ENCODE data around the gene DGKQ.

- TF ChIP-seq CTCF (IDR thresholded peaks at IDR 0.05; ENCODE audit: extremely low read depth in 1 of 2, insufficient read depth in 1 of 2, low read depth in 1 of 2, low read length in 2 of 2) (no peak), EZH2 (IDR thresholded peaks at IDR 0.05; ENCODE audit: borderline replicate concordance, low read depth, low read length, severe bottlenecking) (no peak), MAX (IDR thresholded peaks at IDR 0.05; ENCODE audit: insufficient read depth, insufficient read length) (no peak), POLR2A (IDR thresholded peaks at IDR 0.05; ENCODE audit: low read depth, low read length) (no peak), POLR2AphosphoS5 (IDR thresholded peaks at IDR 0.05; ENCODE audit: insufficient read depth, low read depth, low read length) (no peak), JUN (IDR thresholded peaks at IDR 0.05; ENCODE audit: borderline replicate concordance, insufficient read depth, insufficient read length, low read depth) (no peak), FOS (IDR thresholded peaks at IDR 0.05; ENCODE audit: borderline replicate concordance, insufficient read depth, low read length) (no peak), GATA2 (IDR thresholded peaks at IDR 0.05; ENCODE audit: insufficient read depth, insufficient read length, low read depth, low read length) (no peak), MYC (IDR thresholded peaks at IDR 0.05; ENCODE audit: low read depth, low read length) (no peak)
Measured at GRCh38 chr4:931194-931959, 42.0 kb downstream of the DGKQ start.

Data from endothelial cell of umbilical vein (primary cell).